ENCODE results near the gene PRKCB.

Gene PRKCB

DNA sequence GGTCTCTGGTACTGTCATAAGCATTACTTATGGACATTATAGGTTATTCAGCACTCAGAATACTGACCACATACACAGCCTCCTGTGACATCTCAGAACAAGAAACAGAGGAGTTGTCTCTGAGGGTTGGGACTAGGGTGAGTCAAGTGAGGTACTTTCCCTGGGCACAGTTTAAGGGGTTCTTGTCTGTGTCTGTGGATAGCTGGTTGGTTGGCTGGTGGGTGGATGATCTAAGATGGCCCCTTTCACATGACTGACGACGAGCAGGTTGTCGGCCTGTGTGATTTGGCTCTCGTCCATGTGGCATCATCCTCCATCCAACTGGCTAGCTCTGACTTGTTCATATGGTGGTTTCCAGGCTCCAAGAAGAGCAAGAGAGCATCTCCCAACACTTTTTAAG, 163.9 kb downstream of the PRKCB start:
- TF ChIP-seq, protein P1, sequence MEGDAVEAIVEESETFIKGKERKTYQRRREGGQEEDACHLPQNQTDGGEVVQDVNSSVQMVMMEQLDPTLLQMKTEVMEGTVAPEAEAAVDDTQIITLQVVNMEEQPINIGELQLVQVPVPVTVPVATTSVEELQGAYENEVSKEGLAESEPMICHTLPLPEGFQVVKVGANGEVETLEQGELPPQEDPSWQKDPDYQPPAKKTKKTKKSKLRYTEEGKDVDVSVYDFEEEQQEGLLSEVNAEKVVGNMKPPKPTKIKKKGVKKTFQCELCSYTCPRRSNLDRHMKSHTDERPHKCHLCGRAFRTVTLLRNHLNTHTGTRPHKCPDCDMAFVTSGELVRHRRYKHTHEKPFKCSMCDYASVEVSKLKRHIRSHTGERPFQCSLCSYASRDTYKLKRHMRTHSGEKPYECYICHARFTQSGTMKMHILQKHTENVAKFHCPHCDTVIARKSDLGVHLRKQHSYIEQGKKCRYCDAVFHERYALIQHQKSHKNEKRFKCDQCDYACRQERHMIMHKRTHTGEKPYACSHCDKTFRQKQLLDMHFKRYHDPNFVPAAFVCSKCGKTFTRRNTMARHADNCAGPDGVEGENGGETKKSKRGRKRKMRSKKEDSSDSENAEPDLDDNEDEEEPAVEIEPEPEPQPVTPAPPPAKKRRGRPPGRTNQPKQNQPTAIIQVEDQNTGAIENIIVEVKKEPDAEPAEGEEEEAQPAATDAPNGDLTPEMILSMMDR (conservative IDR thresholded peaks at IDR 0.05; ENCODE audit: low read depth, low read length): no peak
- no peaks in the 10 kb centered on the region for H3K4me1 ChIP-seq (ENCODE audit: low read depth, poor library complexity, severe bottlenecking)
- H3K27me3 ChIP-seq (ENCODE audit: insufficient read depth, low read depth): no peaks in the 10 kb centered on the region
- no peak overlapping the region for H3K4me3 ChIP-seq (IDR thresholded peaks at IDR 0.05; ENCODE audit: insufficient read depth, low read depth, low read length)
- H2AFZ ChIP-seq (ENCODE audit: low read depth): no peak overlapping the region
- H3K79me2 ChIP-seq (ENCODE audit: insufficient read depth, low read depth): no peaks in the 10 kb centered on the region
- H3K4me2 ChIP-seq: no peak overlapping the region
- no peak overlapping the region for H3K27ac ChIP-seq
- no peaks in the 10 kb centered on the region for H4K20me1 ChIP-seq (ENCODE audit: insufficient read depth)
- H3K36me3 ChIP-seq (ENCODE audit: insufficient read depth): no peaks in the 10 kb centered on the region
- no peak overlapping the region for H3K9ac ChIP-seq

DNA sequence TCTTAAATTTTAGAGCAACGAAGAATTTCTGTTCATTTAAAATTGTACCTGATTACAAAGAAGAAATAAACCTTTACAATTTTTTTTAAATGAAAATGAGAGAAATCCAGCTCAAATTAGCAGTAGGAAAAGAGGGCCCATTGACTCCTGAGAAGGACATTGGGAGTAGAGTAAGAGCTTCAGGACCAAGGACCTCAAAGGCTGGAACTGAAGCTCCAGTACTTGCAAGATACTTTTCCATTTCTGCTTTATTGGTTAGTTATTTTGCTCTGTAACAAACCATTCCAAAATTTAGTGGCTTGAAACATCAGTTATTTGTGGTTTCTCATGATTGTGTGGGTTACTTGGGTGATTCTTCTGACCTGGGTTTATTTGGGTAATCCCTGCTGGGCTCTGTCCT, 165.9 kb downstream of the PRKCB start:
- Histone ChIP-seq H3K9ac (no peak overlapping the region), H3K27me3 (ENCODE audit: insufficient read depth, low read depth) (no peaks in the 10 kb centered on the region), H3K36me3 (ENCODE audit: insufficient read depth) (no peaks in the 10 kb centered on the region), H2AFZ (ENCODE audit: low read depth) (no peak overlapping the region), H3K4me2 (no peak overlapping the region), H3K79me2 (ENCODE audit: insufficient read depth, low read depth) (no peaks in the 10 kb centered on the region), H4K20me1 (ENCODE audit: insufficient read depth) (no peaks in the 10 kb centered on the region), H3K27ac (no peak overlapping the region), H3K4me1 (ENCODE audit: low read depth, poor library complexity, severe bottlenecking) (no peaks in the 10 kb centered on the region), H3K4me3 (IDR thresholded peaks at IDR 0.05; ENCODE audit: insufficient read depth, low read depth, low read length) (no peak overlapping the region)
- TF ChIP-seq, protein P1 (conservative IDR thresholded peaks at IDR 0.05; ENCODE audit: low read depth, low read length): no peak

DNA sequence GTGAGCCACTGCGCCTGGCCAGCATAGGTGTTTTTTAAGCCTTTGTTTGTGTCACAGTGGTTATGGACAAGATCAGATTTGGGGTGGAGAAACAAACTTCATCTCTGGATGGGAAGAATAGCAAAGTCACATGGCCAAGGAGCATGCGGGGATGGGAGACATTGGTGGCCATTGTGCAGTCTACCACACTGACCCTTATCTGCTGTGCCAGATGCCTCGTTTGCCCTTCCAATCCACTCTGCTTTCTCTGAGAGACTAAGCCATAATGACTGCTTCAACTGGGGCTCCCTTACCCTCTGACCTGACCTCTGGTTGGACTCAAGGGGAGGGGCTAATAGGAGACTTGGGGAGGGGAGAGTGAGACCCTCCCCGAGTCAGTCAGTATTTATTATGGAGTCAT, 166.8 kb downstream of the PRKCB start:
- Histone ChIP-seq H3K4me2 (no peak overlapping the region), H3K9ac (no peak overlapping the region), H4K20me1 (ENCODE audit: insufficient read depth) (no peaks in the 10 kb centered on the region), H2AFZ (ENCODE audit: low read depth) (no peak overlapping the region), H3K27ac (no peak overlapping the region), H3K4me3 (IDR thresholded peaks at IDR 0.05; ENCODE audit: insufficient read depth, low read depth, low read length) (no peak overlapping the region), H3K36me3 (ENCODE audit: insufficient read depth) (no peaks in the 10 kb centered on the region), H3K79me2 (ENCODE audit: insufficient read depth, low read depth) (no peaks in the 10 kb centered on the region), H3K27me3 (ENCODE audit: insufficient read depth, low read depth) (no peaks in the 10 kb centered on the region), H3K4me1 (ENCODE audit: low read depth, poor library complexity, severe bottlenecking) (no peaks in the 10 kb centered on the region)
- TF ChIP-seq, protein P1 (conservative IDR thresholded peaks at IDR 0.05; ENCODE audit: low read depth, low read length): no peak

DNA sequence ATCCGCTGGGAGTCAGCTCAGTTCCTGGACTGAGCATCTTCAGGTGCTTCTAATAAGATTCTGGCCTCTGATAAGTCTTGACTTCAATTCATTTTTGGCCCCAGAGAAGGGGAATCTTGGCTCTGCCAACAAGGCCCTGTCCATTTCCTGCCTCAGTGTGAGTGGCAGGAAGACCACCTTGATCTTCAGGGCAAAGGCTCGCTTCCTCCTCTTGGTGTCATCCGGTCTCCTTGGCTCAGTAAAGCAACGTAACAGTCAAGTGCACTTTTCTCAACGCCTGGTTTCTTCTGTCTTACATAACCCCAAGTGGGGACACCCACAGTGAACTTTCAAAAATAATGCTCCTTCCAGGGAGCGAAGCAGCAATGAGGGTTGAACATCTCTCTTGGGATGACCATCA, 169.8 kb downstream of the PRKCB start:
- Histone ChIP-seq H3K27me3 (ENCODE audit: insufficient read depth, low read depth) (no peaks in the 10 kb centered on the region), H3K4me2 (no peak overlapping the region), H3K27ac (no peak overlapping the region), H3K79me2 (ENCODE audit: insufficient read depth, low read depth) (no peaks in the 10 kb centered on the region), H3K4me1 (ENCODE audit: low read depth, poor library complexity, severe bottlenecking) (no peaks in the 10 kb centered on the region), H3K9ac (no peak overlapping the region), H4K20me1 (ENCODE audit: insufficient read depth) (no peaks in the 10 kb centered on the region), H3K4me3 (IDR thresholded peaks at IDR 0.05; ENCODE audit: insufficient read depth, low read depth, low read length) (no peak overlapping the region), H3K36me3 (ENCODE audit: insufficient read depth) (no peaks in the 10 kb centered on the region), H2AFZ (ENCODE audit: low read depth) (no peak overlapping the region)
- TF ChIP-seq, protein P1 (conservative IDR thresholded peaks at IDR 0.05; ENCODE audit: low read depth, low read length): no peak

DNA sequence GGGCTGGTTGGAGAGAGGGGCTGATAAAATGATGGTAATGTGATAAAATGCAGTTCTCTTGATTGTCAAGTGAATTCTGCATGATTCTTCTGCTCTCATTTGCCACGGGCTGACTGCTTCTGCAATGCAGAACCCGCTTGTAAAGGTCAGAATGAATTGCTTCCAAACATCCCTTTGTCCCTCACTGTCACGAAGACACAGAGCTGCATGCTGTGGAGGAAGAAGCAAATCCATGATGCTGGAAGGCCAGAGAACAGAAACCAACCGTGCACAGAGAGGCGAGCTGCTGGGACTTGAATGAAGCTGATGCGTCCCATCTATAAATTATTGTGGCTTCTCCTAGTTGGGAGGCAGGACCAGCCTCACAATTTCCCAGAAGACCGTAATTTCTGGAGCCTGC, 171.6 kb downstream of the PRKCB start:
- H2AFZ ChIP-seq (ENCODE audit: low read depth): no peak overlapping the region
- H4K20me1 ChIP-seq (ENCODE audit: insufficient read depth): no peaks in the 10 kb centered on the region
- H3K79me2 ChIP-seq (ENCODE audit: insufficient read depth, low read depth): no peaks in the 10 kb centered on the region
- H3K27ac ChIP-seq: no peak overlapping the region
- TF ChIP-seq, protein P1 (conservative IDR thresholded peaks at IDR 0.05; ENCODE audit: low read depth, low read length): no peak
- no peaks in the 10 kb centered on the region for H3K36me3 ChIP-seq (ENCODE audit: insufficient read depth)
- H3K27me3 ChIP-seq (ENCODE audit: insufficient read depth, low read depth): no peaks in the 10 kb centered on the region
- no peak overlapping the region for H3K4me2 ChIP-seq
- no peaks in the 10 kb centered on the region for H3K4me1 ChIP-seq (ENCODE audit: low read depth, poor library complexity, severe bottlenecking)
- H3K9ac ChIP-seq: no peak overlapping the region
- H3K4me3 ChIP-seq (IDR thresholded peaks at IDR 0.05; ENCODE audit: insufficient read depth, low read depth, low read length): no peak overlapping the region
